AG09319 (cell line): Measurements from ENCODE around the gene CAPN10.

Source experiments
- DNase-seq: peaks from one replicate; pipeline ENCODE4 v3.0.0-alpha.2; 2010; ENCODE audit warnings: low read depth; ENCODE audit errors: extremely low read depth
- CTCF ChIP-seq: IDR thresholded peaks from 2 replicates; pipeline ENCODE4 v1.5.1; 2011; ENCODE audit warnings: low read depth, mild to moderate bottlenecking, inconsistent platforms, low read length, moderate library complexity

The CAPN10 gene

GRCh38 chr2:240642806-240643092 lies 56.2 kb downstream of the CAPN10 start:
- DNase-seq = no peak
- TF ChIP-seq CTCF = no peak

GRCh38 chr2:240643093-240643810 lies 56.7 kb downstream of the CAPN10 start:
- no peak for DNase-seq
- no peak for TF ChIP-seq CTCF

- DNase-seq = no peak
- TF ChIP-seq CTCF = no peak
These were observed 57.2 kb downstream of the CAPN10 start for GRCh38 chr2:240643811-240644150.

GRCh38 chr2:240644171-240644651 lies 57.7 kb downstream of the CAPN10 start:
- no peak for DNase-seq
- TF ChIP-seq CTCF = no peak

GRCh38 chr2:240644859-240645301 lies 58.3 kb downstream of the CAPN10 start:
- TF ChIP-seq CTCF = no peak
- no peak for DNase-seq

- DNase-seq = no peak
- no peak for TF ChIP-seq CTCF
These were observed 58.8 kb downstream of the CAPN10 start for GRCh38 chr2:240645346-240645745.

GRCh38 chr2:240645801-240646175 lies 59.3 kb downstream of the CAPN10 start:
- TF ChIP-seq CTCF = no peak
- no peak for DNase-seq
